ENCODE results near the gene PPP3R1. TPM values are rescaled to one million over a fixed set of nuclear protein-coding genes. Genes with fewer than 3 reads are reported as not detected.

PPP3R1 gene
- total and polyA plus RNA-seq, 2 of the 8 experiments (the other 6 are each of a cell fraction or from before 2014, with no cell fraction given): 9.3 to 85.1 TPM

DNA sequence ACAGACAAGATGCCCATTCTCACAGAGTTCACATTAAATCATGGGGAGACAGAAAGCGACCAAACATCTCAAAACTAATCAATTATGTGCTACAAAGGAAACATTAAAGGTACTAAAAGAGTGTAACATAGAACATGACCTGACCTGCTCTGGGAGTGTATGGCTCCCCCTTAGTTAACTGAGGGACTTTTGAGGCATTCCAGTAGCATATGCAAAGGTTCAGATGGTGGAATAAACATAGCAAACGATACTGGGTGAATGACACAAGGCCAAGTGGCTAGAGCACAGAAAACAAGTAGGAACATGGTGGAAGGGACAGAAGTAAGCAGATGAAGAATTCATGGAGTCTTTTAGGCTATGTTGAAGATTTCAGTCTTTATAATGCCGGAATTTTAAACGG is 11.9 kb downstream of the PPP3R1 start (continued):
- TF ChIP-seq, protein P1, sequence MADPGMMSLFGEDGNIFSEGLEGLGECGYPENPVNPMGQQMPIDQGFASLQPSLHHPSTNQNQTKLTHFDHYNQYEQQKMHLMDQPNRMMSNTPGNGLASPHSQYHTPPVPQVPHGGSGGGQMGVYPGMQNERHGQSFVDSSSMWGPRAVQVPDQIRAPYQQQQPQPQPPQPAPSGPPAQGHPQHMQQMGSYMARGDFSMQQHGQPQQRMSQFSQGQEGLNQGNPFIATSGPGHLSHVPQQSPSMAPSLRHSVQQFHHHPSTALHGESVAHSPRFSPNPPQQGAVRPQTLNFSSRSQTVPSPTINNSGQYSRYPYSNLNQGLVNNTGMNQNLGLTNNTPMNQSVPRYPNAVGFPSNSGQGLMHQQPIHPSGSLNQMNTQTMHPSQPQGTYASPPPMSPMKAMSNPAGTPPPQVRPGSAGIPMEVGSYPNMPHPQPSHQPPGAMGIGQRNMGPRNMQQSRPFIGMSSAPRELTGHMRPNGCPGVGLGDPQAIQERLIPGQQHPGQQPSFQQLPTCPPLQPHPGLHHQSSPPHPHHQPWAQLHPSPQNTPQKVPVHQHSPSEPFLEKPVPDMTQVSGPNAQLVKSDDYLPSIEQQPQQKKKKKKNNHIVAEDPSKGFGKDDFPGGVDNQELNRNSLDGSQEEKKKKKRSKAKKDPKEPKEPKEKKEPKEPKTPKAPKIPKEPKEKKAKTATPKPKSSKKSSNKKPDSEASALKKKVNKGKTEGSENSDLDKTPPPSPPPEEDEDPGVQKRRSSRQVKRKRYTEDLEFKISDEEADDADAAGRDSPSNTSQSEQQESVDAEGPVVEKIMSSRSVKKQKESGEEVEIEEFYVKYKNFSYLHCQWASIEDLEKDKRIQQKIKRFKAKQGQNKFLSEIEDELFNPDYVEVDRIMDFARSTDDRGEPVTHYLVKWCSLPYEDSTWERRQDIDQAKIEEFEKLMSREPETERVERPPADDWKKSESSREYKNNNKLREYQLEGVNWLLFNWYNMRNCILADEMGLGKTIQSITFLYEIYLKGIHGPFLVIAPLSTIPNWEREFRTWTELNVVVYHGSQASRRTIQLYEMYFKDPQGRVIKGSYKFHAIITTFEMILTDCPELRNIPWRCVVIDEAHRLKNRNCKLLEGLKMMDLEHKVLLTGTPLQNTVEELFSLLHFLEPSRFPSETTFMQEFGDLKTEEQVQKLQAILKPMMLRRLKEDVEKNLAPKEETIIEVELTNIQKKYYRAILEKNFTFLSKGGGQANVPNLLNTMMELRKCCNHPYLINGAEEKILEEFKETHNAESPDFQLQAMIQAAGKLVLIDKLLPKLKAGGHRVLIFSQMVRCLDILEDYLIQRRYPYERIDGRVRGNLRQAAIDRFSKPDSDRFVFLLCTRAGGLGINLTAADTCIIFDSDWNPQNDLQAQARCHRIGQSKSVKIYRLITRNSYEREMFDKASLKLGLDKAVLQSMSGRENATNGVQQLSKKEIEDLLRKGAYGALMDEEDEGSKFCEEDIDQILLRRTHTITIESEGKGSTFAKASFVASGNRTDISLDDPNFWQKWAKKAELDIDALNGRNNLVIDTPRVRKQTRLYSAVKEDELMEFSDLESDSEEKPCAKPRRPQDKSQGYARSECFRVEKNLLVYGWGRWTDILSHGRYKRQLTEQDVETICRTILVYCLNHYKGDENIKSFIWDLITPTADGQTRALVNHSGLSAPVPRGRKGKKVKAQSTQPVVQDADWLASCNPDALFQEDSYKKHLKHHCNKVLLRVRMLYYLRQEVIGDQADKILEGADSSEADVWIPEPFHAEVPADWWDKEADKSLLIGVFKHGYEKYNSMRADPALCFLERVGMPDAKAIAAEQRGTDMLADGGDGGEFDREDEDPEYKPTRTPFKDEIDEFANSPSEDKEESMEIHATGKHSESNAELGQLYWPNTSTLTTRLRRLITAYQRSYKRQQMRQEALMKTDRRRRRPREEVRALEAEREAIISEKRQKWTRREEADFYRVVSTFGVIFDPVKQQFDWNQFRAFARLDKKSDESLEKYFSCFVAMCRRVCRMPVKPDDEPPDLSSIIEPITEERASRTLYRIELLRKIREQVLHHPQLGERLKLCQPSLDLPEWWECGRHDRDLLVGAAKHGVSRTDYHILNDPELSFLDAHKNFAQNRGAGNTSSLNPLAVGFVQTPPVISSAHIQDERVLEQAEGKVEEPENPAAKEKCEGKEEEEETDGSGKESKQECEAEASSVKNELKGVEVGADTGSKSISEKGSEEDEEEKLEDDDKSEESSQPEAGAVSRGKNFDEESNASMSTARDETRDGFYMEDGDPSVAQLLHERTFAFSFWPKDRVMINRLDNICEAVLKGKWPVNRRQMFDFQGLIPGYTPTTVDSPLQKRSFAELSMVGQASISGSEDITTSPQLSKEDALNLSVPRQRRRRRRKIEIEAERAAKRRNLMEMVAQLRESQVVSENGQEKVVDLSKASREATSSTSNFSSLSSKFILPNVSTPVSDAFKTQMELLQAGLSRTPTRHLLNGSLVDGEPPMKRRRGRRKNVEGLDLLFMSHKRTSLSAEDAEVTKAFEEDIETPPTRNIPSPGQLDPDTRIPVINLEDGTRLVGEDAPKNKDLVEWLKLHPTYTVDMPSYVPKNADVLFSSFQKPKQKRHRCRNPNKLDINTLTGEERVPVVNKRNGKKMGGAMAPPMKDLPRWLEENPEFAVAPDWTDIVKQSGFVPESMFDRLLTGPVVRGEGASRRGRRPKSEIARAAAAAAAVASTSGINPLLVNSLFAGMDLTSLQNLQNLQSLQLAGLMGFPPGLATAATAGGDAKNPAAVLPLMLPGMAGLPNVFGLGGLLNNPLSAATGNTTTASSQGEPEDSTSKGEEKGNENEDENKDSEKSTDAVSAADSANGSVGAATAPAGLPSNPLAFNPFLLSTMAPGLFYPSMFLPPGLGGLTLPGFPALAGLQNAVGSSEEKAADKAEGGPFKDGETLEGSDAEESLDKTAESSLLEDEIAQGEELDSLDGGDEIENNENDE (IDR thresholded peaks at IDR 0.05; ENCODE audit: insufficient replicate concordance, low read length): no peak
- TF ChIP-seq POLR2A (IDR thresholded peaks at IDR 0.05; ENCODE audit: control extremely low read depth in 1 of 2, low read depth in 2 of 2, low read length in 2 of 2): no peak
- no peak for TF ChIP-seq SP2 (IDR thresholded peaks at IDR 0.05; ENCODE audit: low read length)
- no peak for TF ChIP-seq JUND (IDR thresholded peaks at IDR 0.05; ENCODE audit: low read length)
- no peak for TF ChIP-seq RNF2 (IDR thresholded peaks at IDR 0.05; ENCODE audit: borderline replicate concordance, low read depth, low read length, missing control alignments, poor library complexity, severe bottlenecking)
- no peak for TF ChIP-seq TAF7 (optimal IDR thresholded peaks at IDR 0.05; ENCODE audit: borderline replicate concordance, low read depth, low read length)
- no peak for TF ChIP-seq RXRA (IDR thresholded peaks at IDR 0.05; ENCODE audit: insufficient read depth, low read depth, low read length)
- TF ChIP-seq, protein P2, sequence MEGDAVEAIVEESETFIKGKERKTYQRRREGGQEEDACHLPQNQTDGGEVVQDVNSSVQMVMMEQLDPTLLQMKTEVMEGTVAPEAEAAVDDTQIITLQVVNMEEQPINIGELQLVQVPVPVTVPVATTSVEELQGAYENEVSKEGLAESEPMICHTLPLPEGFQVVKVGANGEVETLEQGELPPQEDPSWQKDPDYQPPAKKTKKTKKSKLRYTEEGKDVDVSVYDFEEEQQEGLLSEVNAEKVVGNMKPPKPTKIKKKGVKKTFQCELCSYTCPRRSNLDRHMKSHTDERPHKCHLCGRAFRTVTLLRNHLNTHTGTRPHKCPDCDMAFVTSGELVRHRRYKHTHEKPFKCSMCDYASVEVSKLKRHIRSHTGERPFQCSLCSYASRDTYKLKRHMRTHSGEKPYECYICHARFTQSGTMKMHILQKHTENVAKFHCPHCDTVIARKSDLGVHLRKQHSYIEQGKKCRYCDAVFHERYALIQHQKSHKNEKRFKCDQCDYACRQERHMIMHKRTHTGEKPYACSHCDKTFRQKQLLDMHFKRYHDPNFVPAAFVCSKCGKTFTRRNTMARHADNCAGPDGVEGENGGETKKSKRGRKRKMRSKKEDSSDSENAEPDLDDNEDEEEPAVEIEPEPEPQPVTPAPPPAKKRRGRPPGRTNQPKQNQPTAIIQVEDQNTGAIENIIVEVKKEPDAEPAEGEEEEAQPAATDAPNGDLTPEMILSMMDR (IDR thresholded peaks at IDR 0.05; ENCODE audit: control extremely low read depth in 1 of 3, insufficient read depth in 1 of 3, low read depth in 1 of 3, low read length in 3 of 3): no peak
- TF ChIP-seq RFX5 (IDR thresholded peaks at IDR 0.05; ENCODE audit: borderline replicate concordance, low read depth, low read length): no peak

Measured in H1 (cell line).